ENCODE measurements around the gene TEX261.

The TEX261 gene

GRCh38 chr2:70939001-70939838 is 55.5 kb downstream of the TEX261 start:
- H3K4me2 ChIP-seq (ENCODE audit: low read length, poor library complexity, severe bottlenecking), result no peak overlapping the region
- no peak overlapping the region for H3K27ac ChIP-seq (ENCODE audit: low read length, poor library complexity, severe bottlenecking)
- no peak overlapping the region for H4K91ac ChIP-seq (ENCODE audit: low read length)
- H2BK12ac ChIP-seq (ENCODE audit: low read length in 2 of 2), result no peak overlapping the region
- H3K4me1 ChIP-seq (ENCODE audit: control insufficient read depth, insufficient read depth, low read depth, low read length), result peaks cover 22% of the 10 kb centered on the region
- H3K14ac ChIP-seq (ENCODE audit: low read length in 2 of 2), result no peak overlapping the region
- H3K9me3 ChIP-seq (ENCODE audit: control insufficient read depth, low read length), result no peaks in the 10 kb centered on the region
- no peak overlapping the region for H2BK5ac ChIP-seq (ENCODE audit: low read depth, low read length, poor library complexity, severe bottlenecking)
- H3K9ac ChIP-seq (ENCODE audit: low read length), result no peak overlapping the region
- no peak overlapping the region for H4K8ac ChIP-seq (ENCODE audit: low read length)
- H3K36me3 ChIP-seq (ENCODE audit: control insufficient read depth in 1 of 2, insufficient read depth in 2 of 2, low read depth in 1 of 2, low read length in 2 of 2), result no peaks in the 10 kb centered on the region
- no peak overlapping the region for H3K23ac ChIP-seq (ENCODE audit: low read length in 2 of 2)
- peaks cover 40% of the 10 kb centered on the region in 2 experiments for H3K27me3 ChIP-seq (ENCODE audit: control insufficient read depth in 1 of 2, insufficient read depth in 1 of 2, low read length in 2 of 2)
- H3K79me1 ChIP-seq (replicated peaks; ENCODE audit: low read length, poor library complexity, severe bottlenecking), result no peaks in the 10 kb centered on the region
- no peak overlapping the region for H2BK120ac ChIP-seq (ENCODE audit: low read depth, low read length)
- no peak overlapping the region for H3K18ac ChIP-seq (ENCODE audit: low read depth in 1 of 2, low read length in 2 of 2)
- H3K4me3 ChIP-seq (ENCODE audit: insufficient read depth in 1 of 2, low read depth in 1 of 2, low read length in 2 of 2), result no peak overlapping the region
- H2AK5ac ChIP-seq (ENCODE audit: low read length, severe bottlenecking), result no peak overlapping the region
- no peak overlapping the region for H2AFZ ChIP-seq (ENCODE audit: low read depth, low read length)
- no peak overlapping the region for H2BK15ac ChIP-seq (ENCODE audit: low read depth, poor library complexity, severe bottlenecking)
- 15% methylated on average over 28 of the region's 30 CpGs for WGBS
- H3K4ac ChIP-seq (ENCODE audit: low read depth in 1 of 2, low read length in 2 of 2), result no peak overlapping the region
- DNase-seq, result no peak

- no peak overlapping the region for H3K4me2 ChIP-seq (ENCODE audit: low read length, poor library complexity, severe bottlenecking)
- WGBS, result 25% methylated on average over 2 of the region's 3 CpGs
- H3K23ac ChIP-seq (ENCODE audit: low read length in 2 of 2), result no peak overlapping the region
- no peak overlapping the region for H3K4me3 ChIP-seq (ENCODE audit: insufficient read depth in 1 of 2, low read depth in 1 of 2, low read length in 2 of 2)
- H2BK12ac ChIP-seq (ENCODE audit: low read length in 2 of 2), result no peak overlapping the region
- DNase-seq, result no peak
- no peak overlapping the region for H3K4ac ChIP-seq (ENCODE audit: low read depth in 1 of 2, low read length in 2 of 2)
- H3K4me1 ChIP-seq (ENCODE audit: control insufficient read depth, insufficient read depth, low read depth, low read length), result peaks cover 18% of the 10 kb centered on the region
- no peak overlapping the region for H2BK120ac ChIP-seq (ENCODE audit: low read depth, low read length)
- no peaks in the 10 kb centered on the region for H3K9me3 ChIP-seq (ENCODE audit: control insufficient read depth, low read length)
- no peaks in the 10 kb centered on the region for H3K36me3 ChIP-seq (ENCODE audit: control insufficient read depth in 1 of 2, insufficient read depth in 2 of 2, low read depth in 1 of 2, low read length in 2 of 2)
- H3K79me1 ChIP-seq (replicated peaks; ENCODE audit: low read length, poor library complexity, severe bottlenecking), result no peaks in the 10 kb centered on the region
- no peak overlapping the region for H2AFZ ChIP-seq (ENCODE audit: low read depth, low read length)
- H4K91ac ChIP-seq (ENCODE audit: low read length), result no peak overlapping the region
- no peak overlapping the region for H2BK15ac ChIP-seq (ENCODE audit: low read depth, poor library complexity, severe bottlenecking)
- H3K27me3 ChIP-seq (ENCODE audit: control insufficient read depth in 1 of 2, insufficient read depth in 1 of 2, low read length in 2 of 2), result peaks cover 40 to 41% of the 10 kb centered on the region in 2 experiments
- no peak overlapping the region for H2AK5ac ChIP-seq (ENCODE audit: low read length, severe bottlenecking)
- no peak overlapping the region for H3K18ac ChIP-seq (ENCODE audit: low read depth in 1 of 2, low read length in 2 of 2)
- H3K9ac ChIP-seq (ENCODE audit: low read length), result no peak overlapping the region
- H2BK5ac ChIP-seq (ENCODE audit: low read depth, low read length, poor library complexity, severe bottlenecking), result no peak overlapping the region
- H4K8ac ChIP-seq (ENCODE audit: low read length), result no peak overlapping the region
- no peak overlapping the region for H3K27ac ChIP-seq (ENCODE audit: low read length, poor library complexity, severe bottlenecking)
- no peak overlapping the region for H3K14ac ChIP-seq (ENCODE audit: low read length in 2 of 2)
These were observed 56.1 kb downstream of the TEX261 start for GRCh38 chr2:70938586-70938950.

GRCh38 chr2:70937866-70938585 is 56.6 kb downstream of the TEX261 start:
- Histone ChIP-seq H4K8ac (ENCODE audit: low read length) (no peak overlapping the region), H3K9me3 (ENCODE audit: control insufficient read depth, low read length) (no peaks in the 10 kb centered on the region), H2BK120ac (ENCODE audit: low read depth, low read length) (no peak overlapping the region), H3K4ac (ENCODE audit: low read depth in 1 of 2, low read length in 2 of 2) (no peak overlapping the region), H2AK5ac (ENCODE audit: low read length, severe bottlenecking) (no peak overlapping the region), H3K14ac (ENCODE audit: low read length in 2 of 2) (no peak overlapping the region), H3K4me2 (ENCODE audit: low read length, poor library complexity, severe bottlenecking) (no peak overlapping the region), H3K4me1 (ENCODE audit: control insufficient read depth, insufficient read depth, low read depth, low read length) (peaks cover 12% of the 10 kb centered on the region), H2BK12ac (ENCODE audit: low read length in 2 of 2) (no peak overlapping the region), H3K4me3 (ENCODE audit: insufficient read depth in 1 of 2, low read depth in 1 of 2, low read length in 2 of 2) (no peak overlapping the region), H3K9ac (ENCODE audit: low read length) (no peak overlapping the region), H3K36me3 (ENCODE audit: control insufficient read depth in 1 of 2, insufficient read depth in 2 of 2, low read depth in 1 of 2, low read length in 2 of 2) (peaks cover 0 to 2% of the 10 kb centered on the region in 2 experiments), H3K27ac (ENCODE audit: low read length, poor library complexity, severe bottlenecking) (no peak overlapping the region), H2AFZ (ENCODE audit: low read depth, low read length) (no peak overlapping the region), H2BK5ac (ENCODE audit: low read depth, low read length, poor library complexity, severe bottlenecking) (no peak overlapping the region), H3K27me3 (ENCODE audit: control insufficient read depth in 1 of 2, insufficient read depth in 1 of 2, low read length in 2 of 2) (peaks cover 40 to 41% of the 10 kb centered on the region in 2 experiments), H2BK15ac (ENCODE audit: low read depth, poor library complexity, severe bottlenecking) (no peak overlapping the region), H4K91ac (ENCODE audit: low read length) (no peak overlapping the region), H3K18ac (ENCODE audit: low read depth in 1 of 2, low read length in 2 of 2) (no peak overlapping the region), H3K23ac (ENCODE audit: low read length in 2 of 2) (no peak overlapping the region), H3K79me1 (replicated peaks; ENCODE audit: low read length, poor library complexity, severe bottlenecking) (no peaks in the 10 kb centered on the region)
- DNase-seq, result no peak
- WGBS, result 61% methylated on average over 7 of the region's 10 CpGs

Data from mesenchymal stem cell (in vitro differentiated cells and primary cell).